Nucleus accumbens (tissue), 56 donors: ENCODE data around the gene TSPYL6.

Experiments
- DNase-seq, 56 donors: peaks; one replicate each; lab custom pipeline; 2025; lab: John Stamatoyannopoulos, UW

The TSPYL6 gene

GRCh38 chr2:54259413-54260240 lies 3.6 kb upstream of the TSPYL6 start:
- DNase-seq = no peak

DNA sequence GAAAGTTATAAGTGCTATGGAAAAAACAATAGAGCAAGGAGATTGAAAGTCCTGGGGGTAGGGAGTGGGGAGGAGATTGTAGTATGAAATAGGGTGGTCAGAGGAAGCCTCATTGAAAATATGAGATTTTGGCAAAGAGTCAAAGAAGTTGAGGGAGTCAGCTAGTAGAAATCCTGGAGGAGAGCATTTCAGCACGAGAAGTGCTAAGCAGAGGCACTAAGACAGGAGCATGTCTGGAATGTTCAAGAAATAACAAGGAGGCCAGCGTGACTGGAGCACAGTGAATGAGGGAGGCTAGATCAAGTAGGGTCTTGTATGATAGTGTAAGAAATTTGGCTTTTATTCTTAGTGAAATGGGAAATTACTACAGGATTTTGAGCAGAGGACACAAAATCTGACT lies 2.1 kb upstream of the TSPYL6 start:
- DNase-seq = no peak

- no peak for DNase-seq
Measured at GRCh38 chr2:54255230-54256090, 569 bp downstream of the TSPYL6 start.

DNA sequence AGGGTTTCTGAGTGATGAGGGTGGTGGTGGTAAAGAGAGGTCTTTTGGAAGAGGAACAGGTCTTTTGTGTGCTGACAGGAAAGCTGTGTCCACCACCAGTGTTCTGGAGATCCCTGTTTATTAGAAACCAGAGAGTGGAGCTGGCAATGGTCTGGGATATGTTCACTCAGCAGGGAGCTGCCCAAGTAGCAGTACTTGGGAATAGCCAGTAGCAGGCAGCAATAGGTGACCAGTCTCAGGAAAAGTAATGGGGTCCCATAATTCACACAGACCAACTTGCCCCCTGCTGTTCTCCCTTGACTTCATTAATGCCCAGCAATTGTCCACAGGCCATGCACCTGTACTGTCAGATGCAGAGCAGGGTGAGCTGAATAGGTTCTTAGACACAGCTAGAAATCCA lies 1.8 kb downstream of the TSPYL6 start:
- no peak for DNase-seq

DNA sequence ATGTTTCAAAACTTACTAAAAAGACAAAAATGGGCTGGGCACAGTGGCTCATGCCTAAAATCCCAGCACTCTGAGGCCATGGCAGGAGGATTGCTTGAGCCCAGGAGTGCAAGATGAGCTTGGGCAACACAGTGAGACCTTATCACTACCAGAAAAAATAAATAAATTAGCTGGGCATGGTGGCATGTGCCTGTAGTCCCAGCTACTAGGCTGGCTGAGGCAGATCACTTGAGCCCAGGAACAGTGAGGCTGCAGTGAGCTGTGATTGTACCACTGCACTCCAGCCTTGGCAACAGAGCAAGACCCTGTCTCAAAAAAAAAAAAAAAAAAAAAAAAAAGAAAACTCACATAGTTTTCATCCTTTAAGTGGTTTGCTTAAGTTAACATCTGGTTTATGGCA lies 6.4 kb downstream of the TSPYL6 start:
- DNase-seq = no peak

DNA sequence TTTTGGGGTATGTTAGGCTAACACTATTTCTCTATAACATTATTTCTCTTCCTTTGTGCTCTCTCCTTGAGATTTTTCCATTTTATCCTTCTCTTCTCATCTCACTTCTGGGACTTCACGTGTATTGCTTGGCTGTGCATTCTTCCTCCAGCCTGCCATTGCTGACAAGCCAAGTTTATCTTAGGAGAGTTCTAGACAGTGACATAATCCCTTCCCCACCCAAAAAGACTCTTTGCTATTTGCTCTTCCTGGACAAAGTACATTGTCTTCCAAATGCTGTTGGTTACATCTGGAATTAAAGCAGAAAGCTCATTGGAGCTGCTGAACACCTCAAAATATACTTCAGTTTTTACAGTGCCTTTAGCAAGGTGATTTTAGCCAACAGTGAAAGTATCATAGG lies 8.9 kb downstream of the TSPYL6 start:
- DNase-seq = no peak

DNA sequence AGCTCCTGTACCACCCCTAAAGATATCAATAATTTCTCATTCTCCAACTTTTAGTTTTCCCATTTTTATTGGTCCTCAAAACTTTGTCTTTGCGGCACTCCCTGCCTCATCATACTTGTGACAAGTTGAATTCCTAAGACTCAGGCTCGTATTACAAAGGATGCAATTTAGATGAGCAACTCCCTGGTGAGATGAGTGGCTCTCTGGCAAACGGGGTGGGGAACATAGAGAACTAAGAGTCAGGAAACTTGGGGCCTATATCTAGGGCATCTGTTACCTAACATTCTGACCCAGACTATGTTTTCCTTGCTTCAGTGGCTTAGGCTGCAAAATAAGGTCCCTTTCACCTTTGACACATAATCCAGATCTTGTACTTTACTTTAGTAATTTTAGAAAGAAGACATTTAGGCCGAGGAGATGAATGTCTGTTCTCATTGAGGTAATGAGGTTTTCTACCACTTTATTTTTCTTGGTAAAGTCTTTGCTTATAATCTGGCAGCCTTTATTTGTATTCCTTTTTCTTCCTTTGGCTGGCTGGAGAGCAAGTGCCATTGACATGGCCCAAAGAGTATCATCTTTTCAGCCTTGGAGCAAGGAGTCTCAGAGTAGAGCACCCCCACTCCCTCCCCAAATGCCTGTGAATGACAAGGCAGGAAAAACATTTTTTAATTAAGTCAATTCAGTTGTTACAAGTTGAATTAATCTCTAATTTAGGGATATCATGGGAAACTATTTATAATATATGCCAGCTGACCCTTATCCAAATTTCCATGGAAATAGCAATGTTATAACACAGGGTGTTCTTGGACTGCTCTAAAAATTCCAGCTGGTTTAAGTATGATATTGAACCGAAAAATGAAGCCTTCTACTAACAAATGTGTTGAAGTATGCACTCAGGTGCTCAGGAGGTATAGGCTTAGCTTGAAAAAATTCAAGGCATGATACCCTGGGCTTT lies 15.2 kb downstream of the TSPYL6 start:
- no peak for DNase-seq

- no peak for DNase-seq
Measured at GRCh38 chr2:54239427-54239826, 16.6 kb downstream of the TSPYL6 start.

- no peak for DNase-seq
Measured at GRCh38 chr2:54237428-54237827, 18.6 kb downstream of the TSPYL6 start.

- DNase-seq = no peak
Measured at GRCh38 chr2:54233832-54234649, 22.0 kb downstream of the TSPYL6 start.

GRCh38 chr2:54228945-54229344 lies 27.1 kb downstream of the TSPYL6 start:
- DNase-seq = peak in 4 of 56 donors; percentile 3 to 20 (median 10)

DNA sequence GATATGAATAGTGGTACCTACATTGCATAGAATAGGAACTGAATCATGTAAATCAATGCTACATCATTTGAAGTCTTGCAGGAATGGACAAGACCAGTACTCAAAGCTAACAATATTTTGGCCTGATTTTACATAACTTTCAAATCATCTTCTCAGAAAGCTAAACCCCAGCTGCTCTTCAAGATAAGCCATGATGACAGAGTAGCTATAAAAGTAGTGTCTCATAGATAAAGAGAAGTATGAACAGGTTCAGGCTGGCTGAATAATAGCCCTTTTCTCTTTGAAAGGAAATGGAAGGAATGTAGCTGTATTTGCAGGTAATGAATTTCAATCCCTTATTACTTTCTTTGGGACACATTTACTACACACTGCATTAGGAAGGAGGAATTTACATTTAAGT lies 28.2 kb downstream of the TSPYL6 start:
- DNase-seq = no peak

GRCh38 chr2:54226260-54226659 lies 29.8 kb downstream of the TSPYL6 start:
- DNase-seq = peak in 1 of 56 donors; percentile 12

DNA sequence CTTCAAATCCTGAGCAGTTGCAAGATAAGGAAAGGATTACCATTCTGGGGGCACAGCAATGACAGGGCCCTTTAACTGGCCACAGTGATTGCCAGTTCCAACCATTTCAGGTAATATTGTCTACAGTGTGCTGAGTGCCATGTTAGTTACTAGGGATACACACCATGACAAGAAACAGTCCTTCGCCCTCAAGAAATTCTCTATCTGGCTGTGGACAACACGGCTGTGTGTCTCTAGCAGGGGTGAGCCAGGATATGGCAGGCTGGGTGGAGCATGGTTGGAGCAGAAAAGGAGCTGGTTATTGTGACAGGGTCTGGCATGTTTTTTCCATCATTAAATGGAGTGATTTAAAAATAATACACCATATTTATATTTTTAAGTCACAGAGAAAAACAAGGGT lies 31.0 kb downstream of the TSPYL6 start:
- peak in 2 of 56 donors; percentile 5 to 7 for DNase-seq

GRCh38 chr2:54213082-54213481 lies 42.9 kb downstream of the TSPYL6 start:
- DNase-seq = no peak

DNA sequence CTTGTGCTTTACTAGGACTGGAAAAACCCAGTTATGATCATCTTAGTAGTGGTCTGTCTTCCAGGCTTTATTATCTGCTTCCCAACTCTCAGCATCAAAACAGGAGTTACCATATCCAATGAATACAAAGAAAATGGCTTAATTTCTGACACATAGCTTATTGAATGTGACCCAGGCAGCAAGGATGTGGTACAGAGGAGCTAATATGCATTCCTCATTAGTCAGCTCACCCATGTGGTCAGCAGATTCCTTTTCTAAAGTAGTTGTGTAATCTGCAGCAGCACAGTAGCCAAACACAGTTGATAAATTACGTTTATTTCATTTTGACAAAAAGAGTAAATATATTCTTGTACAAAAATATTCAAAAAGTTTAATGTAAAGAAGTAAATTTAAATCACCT lies 43.6 kb downstream of the TSPYL6 start:
- DNase-seq = no peak

- no peak for DNase-seq
Measured at GRCh38 chr2:54209379-54209778, 46.6 kb downstream of the TSPYL6 start.

GRCh38 chr2:54208364-54209240 lies 47.4 kb downstream of the TSPYL6 start:
- DNase-seq = no peak
